ENCODE results near the gene FAM156A. TPM values are rescaled to one million over a fixed set of nuclear protein-coding genes. Genes with fewer than 3 reads are reported as not detected.
A peak's percentile ranks its signal among the peaks of the same experiment; 100 is the strongest.
"Not testable (repeated sequence)": the region's sequence is repeated elsewhere in the genome, so short reads cannot be mapped to it uniquely, and the experiment has no call there.

The FAM156A gene
- total and polyA plus RNA-seq, 8 donors: 17.3 to 50.2 (median 41.0) TPM

- TF ChIP-seq, protein P1, sequence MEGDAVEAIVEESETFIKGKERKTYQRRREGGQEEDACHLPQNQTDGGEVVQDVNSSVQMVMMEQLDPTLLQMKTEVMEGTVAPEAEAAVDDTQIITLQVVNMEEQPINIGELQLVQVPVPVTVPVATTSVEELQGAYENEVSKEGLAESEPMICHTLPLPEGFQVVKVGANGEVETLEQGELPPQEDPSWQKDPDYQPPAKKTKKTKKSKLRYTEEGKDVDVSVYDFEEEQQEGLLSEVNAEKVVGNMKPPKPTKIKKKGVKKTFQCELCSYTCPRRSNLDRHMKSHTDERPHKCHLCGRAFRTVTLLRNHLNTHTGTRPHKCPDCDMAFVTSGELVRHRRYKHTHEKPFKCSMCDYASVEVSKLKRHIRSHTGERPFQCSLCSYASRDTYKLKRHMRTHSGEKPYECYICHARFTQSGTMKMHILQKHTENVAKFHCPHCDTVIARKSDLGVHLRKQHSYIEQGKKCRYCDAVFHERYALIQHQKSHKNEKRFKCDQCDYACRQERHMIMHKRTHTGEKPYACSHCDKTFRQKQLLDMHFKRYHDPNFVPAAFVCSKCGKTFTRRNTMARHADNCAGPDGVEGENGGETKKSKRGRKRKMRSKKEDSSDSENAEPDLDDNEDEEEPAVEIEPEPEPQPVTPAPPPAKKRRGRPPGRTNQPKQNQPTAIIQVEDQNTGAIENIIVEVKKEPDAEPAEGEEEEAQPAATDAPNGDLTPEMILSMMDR (IDR thresholded peaks at IDR 0.05): no peak
- intact Hi-C loops (cut with DNase I): no loop called here
- H3K36me3 ChIP-seq: no peaks in the 10 kb centered on the region
- peaks cover 0 to 5% of the 10 kb centered on the region in 2 donors for H3K4me1 ChIP-seq
- no peak overlapping the region for H3K4me3 ChIP-seq
- H3K27ac ChIP-seq: no peak overlapping the region
- H3K9me3 ChIP-seq: no peaks in the 10 kb centered on the region
- DNase-seq (no peak), ATAC-seq (no peak)
- no peaks in the 10 kb centered on the region for H3K27me3 ChIP-seq
Observed at GRCh38 chrX:52933213-52933612, 25.1 kb downstream of the FAM156A start.

- H3K9me3 ChIP-seq; intact Hi-C loops (cut with DNase I); ATAC-seq; DNase-seq; H3K27me3 ChIP-seq; H3K4me3 ChIP-seq; H3K36me3 ChIP-seq; H3K4me1 ChIP-seq; H3K27ac ChIP-seq: not testable (repeated sequence)
Observed at GRCh38 chrX:52930214-52930613, 28.1 kb downstream of the FAM156A start.

DNA sequence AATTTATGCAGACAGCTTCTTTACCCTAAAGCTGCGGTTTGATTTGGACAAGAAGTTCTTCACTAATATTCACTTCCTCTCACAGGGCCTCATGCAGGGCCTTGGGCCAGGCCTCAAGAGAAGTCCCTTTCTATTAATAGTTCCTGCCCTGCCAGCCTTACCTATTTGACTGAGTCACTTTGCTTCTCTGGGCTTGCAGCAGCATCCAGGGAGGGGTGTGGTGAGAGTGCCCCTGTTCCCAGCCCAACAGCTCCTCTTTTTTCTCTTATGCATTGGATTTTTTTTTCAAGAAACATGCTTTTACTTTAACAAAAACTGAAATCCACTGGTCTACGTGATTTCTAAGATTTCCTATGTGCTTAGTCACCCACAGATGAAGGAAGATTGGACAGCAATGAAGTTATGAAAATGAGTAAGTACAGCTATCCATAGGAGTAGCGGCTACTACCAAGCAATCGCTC lies 34.5 kb downstream of the FAM156A start:
- DNase-seq (peak in 1 of 4 donors; percentile 33), ATAC-seq (peak; percentile 40)
- Histone ChIP-seq H3K36me3 (no peaks in the 10 kb centered on the region), H3K4me3 (no peak overlapping the region), H3K27me3 (no peaks in the 10 kb centered on the region), H3K27ac (peak overlapping the region; percentile 5 to 57), H3K4me1 (peaks cover 0 to 13% of the 10 kb centered on the region in 2 donors), H3K9me3 (no peaks in the 10 kb centered on the region)
- intact Hi-C loops (cut with DNase I): no loop called here
- TF ChIP-seq, protein P1 (IDR thresholded peaks at IDR 0.05): no peak

GRCh38 chrX:52914704-52915103 lies 43.6 kb downstream of the FAM156A start:
- H3K4me3 ChIP-seq; H3K27me3 ChIP-seq; H3K27ac ChIP-seq; intact Hi-C loops (cut with DNase I); H3K36me3 ChIP-seq; H3K4me1 ChIP-seq; ATAC-seq; H3K9me3 ChIP-seq; DNase-seq: not testable (repeated sequence)

DNA sequence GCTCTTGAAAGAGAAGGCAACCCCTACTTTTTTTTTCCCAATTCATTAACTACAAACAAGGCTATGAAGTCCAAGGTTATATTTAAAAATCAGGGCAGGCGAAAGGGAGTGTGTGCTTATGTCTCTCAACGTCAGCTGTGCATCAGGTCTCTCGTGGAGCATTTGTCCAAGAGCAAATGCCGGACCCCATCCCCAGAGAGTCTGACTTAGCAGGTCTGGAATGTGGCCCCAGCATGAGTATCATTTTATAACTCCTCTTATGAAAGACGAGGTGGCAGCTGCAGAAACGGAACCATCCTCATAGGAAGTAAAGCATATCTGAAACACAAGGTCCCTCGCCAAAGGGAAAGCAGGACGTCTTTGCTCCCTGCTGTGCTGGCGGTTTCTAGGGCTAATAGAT lies 44.6 kb downstream of the FAM156A start:
- H3K36me3 ChIP-seq; H3K4me3 ChIP-seq; H3K27ac ChIP-seq; DNase-seq; ATAC-seq; H3K9me3 ChIP-seq; intact Hi-C loops (cut with DNase I); H3K27me3 ChIP-seq; H3K4me1 ChIP-seq: not testable (repeated sequence)

DNA sequence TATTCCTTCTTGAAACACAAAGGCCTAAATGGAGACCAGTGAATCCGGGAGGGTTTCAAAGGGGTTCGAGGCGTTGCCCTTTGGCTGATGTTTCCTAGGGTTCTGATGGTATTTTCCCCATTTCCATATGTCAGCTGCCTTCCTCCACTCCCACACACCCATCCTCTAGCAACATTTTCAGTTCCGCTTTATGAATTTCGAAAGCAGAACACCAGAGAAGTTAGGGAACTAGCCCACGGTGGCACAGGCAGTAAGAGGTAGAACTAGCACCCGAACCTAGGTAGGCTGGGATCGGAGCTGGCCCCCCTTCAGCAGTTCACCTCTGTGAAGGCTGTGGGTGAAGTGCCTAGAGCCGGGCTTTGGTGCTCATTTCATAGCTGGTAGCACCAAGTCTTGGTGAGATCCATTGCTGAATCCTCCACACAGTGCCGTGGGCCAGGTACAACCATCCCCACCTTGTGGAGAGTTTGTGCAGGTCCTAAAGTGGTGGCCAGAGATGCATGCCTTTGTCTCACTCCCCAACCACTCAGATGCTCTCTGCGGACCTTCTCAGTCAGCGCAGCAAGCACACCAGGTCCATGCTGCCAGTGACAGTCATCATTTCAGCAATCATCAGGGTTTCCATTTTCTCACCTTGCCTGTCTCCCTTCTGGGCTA lies 48.9 kb downstream of the FAM156A start:
- H3K4me3 ChIP-seq; H3K36me3 ChIP-seq; H3K27me3 ChIP-seq; H3K4me1 ChIP-seq; DNase-seq; H3K9me3 ChIP-seq; H3K27ac ChIP-seq; intact Hi-C loops (cut with DNase I): not testable (repeated sequence)
- peak; percentile 41 for ATAC-seq

DNA sequence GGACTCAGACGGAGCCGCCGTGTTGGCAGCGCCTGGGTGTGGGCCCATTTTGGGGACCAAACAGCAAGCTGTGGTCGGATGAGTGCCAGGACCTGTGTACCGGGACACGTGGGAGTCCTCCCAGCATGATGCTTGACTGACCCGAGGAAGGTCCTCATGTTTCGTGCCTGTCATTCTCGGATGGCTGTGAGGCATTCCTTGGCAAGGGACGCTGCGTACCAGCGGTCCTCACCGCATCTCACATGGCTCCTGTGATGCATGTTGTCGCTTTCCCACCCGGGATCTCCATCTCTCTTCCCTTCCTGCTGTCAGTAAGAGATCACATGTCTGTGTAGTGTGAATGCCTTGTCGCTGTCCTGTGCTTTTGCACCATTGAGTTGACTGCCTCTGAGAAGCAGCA lies 50.4 kb downstream of the FAM156A start:
- intact Hi-C loops (cut with DNase I); H3K27me3 ChIP-seq; ATAC-seq; H3K27ac ChIP-seq; DNase-seq; H3K4me1 ChIP-seq; H3K4me3 ChIP-seq; H3K9me3 ChIP-seq; H3K36me3 ChIP-seq: not testable (repeated sequence)

- H3K4me3 ChIP-seq; H3K36me3 ChIP-seq; intact Hi-C loops (cut with DNase I); H3K9me3 ChIP-seq; ATAC-seq; H3K27me3 ChIP-seq; H3K4me1 ChIP-seq; H3K27ac ChIP-seq; DNase-seq: not testable (repeated sequence)
Observed at GRCh38 chrX:52907137-52907536, 51.2 kb downstream of the FAM156A start.

DNA sequence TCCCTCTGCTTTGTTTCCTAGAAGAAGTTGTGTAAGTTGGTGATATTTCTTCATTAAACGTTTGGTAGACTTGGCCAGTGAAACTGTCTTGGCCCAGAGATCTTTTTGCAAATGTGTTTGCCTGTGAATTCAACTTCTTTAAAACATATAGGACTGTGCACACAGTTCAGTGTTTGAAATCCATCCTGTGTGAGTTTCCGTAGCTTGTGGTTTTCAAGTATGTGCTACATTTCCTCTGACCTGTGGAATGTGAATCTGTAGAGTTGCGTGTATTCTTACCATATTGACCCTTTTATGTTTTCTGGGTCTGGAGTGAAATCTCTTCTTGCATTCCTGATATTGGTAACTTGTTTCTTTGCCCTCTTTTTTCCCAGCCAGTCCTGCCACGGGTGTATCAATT lies 52.2 kb downstream of the FAM156A start:
- DNase-seq; H3K4me3 ChIP-seq; H3K9me3 ChIP-seq; H3K36me3 ChIP-seq; intact Hi-C loops (cut with DNase I); H3K27ac ChIP-seq; H3K27me3 ChIP-seq; H3K4me1 ChIP-seq: not testable (repeated sequence)
- peak; percentile 35 for ATAC-seq

DNA sequence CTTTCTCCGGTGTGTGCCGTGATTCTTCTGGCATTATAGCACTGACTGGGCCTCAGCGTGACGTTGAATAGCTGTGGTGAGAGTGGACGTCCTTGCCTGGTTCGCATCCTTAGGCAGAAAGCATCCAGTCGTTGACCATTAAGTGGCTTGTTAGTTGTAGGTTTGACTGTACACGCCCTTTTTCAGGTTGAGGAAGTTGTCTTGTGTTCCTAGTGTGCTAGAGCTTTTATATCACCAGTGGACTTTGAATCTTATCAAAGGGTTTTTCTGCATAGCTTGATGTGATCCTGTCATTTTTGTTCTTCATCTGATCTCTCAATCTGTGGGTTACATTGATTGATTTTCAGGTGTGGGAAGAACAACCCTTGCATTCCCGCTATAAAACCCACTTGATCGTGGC lies 52.8 kb downstream of the FAM156A start:
- H3K27me3 ChIP-seq; intact Hi-C loops (cut with DNase I); H3K36me3 ChIP-seq; H3K4me1 ChIP-seq; DNase-seq; H3K4me3 ChIP-seq; H3K9me3 ChIP-seq; H3K27ac ChIP-seq; ATAC-seq: not testable (repeated sequence)
